ENCODE measurements around the gene CD86.
"Not testable (repeated sequence)": the region's sequence is repeated elsewhere in the genome, so short reads cannot be mapped to it uniquely, and the experiment has no call there.

Gene CD86, protein sequence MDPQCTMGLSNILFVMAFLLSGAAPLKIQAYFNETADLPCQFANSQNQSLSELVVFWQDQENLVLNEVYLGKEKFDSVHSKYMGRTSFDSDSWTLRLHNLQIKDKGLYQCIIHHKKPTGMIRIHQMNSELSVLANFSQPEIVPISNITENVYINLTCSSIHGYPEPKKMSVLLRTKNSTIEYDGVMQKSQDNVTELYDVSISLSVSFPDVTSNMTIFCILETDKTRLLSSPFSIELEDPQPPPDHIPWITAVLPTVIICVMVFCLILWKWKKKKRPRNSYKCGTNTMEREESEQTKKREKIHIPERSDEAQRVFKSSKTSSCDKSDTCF

DNA sequence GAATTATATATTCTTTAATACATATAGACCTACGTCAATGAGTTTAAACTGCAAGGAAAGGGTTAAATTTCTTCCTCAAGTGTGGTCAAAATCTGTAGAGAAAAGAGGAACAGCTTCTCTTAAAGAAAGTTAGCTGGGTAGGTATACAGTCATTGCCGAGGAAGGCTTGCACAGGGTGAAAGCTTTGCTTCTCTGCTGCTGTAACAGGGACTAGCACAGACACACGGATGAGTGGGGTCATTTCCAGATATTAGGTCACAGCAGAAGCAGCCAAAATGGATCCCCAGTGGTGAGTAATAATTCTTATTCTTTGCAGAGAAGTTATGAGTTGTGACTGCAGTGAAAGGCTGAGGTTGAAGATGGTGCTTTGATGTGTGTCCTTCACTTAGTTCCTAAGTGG lies at the start of gene CD86:
Gene CD86 (plus strand): TSS at position 148 of the 400 bp plus-strand sequence. CDS start 128 bp downstream, at position 276.
- DNase-seq: no peak

DNA sequence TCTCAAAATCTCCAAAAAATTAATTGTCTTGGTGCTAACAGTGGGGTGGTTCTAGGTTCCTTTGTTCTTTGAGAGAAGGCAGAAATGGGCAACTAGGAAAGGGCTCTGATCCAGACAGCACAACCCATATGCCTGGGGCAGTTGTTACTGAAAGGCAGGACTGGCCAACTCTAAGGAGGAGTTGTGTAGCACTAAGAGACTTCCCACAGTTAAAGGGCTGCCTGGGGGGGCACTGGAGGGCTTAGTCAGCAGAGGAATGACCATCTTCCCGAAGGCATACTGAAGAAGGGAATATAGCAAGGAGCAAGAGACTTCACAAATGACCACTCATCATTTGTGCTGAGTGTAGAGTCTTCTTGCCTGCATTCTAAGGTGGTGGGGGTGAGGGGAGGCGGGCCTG lies 48.9 kb upstream of the CD86 start:
- DNase-seq: no peak

DNA sequence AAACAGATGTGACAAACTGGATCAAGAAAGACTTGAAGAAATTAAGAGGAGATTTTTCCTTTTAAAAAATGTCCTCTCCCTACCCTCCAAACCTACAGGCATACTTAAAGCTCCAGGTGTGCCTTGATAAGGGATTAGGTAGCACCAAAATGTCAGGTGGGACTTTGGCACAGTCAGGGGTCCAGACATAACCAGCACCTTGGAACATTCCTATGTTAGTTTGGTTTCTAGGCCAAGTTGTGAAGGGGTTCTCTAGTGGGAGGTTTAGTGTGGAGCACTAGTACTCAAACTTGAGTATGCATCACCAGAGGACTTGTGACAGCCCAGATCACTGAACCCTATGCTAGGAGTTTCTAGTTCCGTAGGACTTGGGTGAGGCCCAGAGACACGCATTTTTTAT lies 47.0 kb upstream of the CD86 start:
- DNase-seq: no peak

DNA sequence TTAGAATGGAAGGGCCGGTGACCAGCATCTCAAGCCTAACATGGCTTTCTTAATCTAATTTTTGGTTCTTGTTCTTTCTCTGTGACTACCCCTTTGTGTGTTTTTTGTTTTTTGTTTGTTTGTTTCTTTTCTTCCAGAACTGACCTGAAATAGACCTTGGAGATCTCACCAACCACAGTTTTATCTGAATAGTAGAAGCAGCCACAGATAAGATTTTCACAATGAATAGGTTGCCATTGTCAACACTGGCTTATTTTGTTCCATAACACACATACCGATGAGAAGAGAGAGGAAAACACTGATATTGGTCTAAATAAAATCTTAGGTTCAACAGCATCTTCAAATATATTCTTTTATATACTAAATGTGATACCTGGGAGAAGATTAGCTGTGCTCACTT lies 44.7 kb upstream of the CD86 start:
- DNase-seq: no peak

DNA sequence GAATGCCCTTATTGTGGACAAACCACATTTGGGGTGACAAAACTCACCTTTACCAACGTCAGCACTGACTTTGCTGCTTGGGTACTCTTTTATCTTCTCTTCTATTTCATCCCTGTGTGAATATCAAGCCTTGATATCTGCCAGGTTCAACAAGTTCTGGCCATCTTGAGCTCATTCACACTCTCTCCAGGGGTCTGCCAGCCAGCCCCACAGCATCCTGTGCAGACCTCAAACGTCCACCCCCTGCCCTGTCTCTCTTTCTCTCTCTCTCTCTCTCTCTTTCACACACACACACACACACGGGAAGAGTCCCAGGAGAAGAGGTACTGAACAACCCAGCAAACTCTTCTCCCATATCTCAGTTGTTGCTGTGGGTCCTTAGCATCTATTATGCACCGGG lies 43.8 kb upstream of the CD86 start:
- no peak for DNase-seq

DNA sequence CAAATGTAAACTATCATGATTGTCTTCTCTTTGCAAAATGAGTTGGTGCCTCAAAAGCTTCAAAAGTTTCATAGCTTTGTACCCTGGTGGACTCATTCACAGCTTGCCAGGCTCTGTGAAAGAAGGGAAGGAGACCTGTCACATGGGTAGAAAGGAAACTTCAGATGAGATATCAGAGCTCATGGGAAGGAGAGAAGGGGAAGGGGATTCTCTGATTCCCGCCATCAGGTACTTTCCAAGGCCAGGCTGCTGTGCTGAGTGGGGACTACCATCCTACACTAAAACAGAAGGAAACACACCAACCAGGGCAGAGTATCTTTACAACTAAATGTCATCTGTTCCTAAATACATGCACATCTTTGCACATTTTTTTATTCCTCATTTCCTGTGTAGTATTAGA lies 42.3 kb upstream of the CD86 start:
- no peak for DNase-seq

- no peak for DNase-seq
These were observed 41.7 kb upstream of the CD86 start for GRCh38 chr3:122013448-122013925.

DNA sequence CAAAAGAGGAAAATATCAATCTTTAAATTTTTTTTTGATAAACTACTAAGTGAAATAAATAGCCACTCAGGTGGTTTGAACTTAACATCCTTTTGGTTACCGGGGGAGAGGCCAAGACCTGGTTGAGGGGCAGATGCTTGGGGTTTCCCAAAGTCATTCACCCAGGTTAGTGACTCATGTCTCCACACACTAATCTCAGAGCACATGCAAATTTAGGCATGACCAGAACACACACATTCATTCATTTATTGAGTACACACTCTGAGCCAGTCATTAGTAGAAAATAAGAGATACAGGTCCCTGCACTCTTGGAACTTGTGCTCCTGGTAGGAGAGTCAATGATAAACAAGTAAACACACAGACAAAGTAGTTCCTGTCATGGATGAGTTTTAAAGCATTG lies 40.4 kb upstream of the CD86 start:
- DNase-seq: no peak

GRCh38 chr3:122019493-122019892 lies 35.7 kb upstream of the CD86 start:
- DNase-seq: no peak

- DNase-seq: no peak
These were observed 34.1 kb upstream of the CD86 start for GRCh38 chr3:122021037-122021436.

- no peak for DNase-seq
These were observed 33.3 kb upstream of the CD86 start, which contains the start of gene ILDR1 for GRCh38 chr3:122021811-122022401. Gene ILDR1 (minus strand): TSS chr3:122022247. CDS start chr3:122022077, 170 bp downstream.

GRCh38 chr3:122023335-122023910 lies 31.7 kb upstream of the CD86 start:
- no peak for DNase-seq

- no peak for DNase-seq
These were observed 30.4 kb upstream of the CD86 start for GRCh38 chr3:122024800-122025199.

DNA sequence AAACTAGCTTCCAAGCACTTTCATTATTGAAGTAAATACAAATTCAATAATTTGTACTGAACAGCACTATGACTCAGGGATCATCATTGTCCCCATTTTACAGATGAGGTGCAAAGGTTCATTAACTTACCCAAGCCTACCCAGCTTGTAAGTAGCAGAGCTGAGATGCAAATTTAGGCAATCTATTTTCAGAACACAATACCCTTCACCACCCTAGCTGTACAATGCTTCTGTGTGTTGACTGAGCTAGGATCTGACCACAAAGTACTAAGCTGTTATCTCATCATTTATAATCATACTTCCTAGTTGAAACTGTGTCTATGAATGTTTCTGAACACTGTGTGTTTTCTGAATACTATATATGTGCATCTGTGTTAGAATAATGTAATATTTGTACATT lies 29.9 kb upstream of the CD86 start:
- no peak for DNase-seq

- DNase-seq: no peak
These were observed 24.6 kb upstream of the CD86 start for GRCh38 chr3:122030381-122031122.

DNA sequence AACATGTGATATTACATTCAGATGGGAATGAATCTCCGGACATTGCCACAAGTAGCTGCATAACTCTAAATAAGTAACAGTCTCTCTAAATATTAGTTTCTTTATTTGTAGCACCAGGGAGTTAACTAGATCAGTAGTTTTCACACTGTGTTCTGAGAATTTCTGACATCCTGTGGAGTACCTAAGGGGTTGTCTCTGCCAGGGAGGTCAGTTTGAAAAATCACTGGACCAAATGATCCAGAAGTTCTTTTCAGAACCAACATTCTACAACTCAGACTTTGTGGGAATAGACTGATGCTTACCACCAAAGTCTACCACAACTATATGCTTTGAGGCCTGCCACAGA lies 24.1 kb upstream of the CD86 start:
- DNase-seq: no peak

- DNase-seq: no peak
These were observed 22.6 kb upstream of the CD86 start for GRCh38 chr3:122032531-122032930.

DNA sequence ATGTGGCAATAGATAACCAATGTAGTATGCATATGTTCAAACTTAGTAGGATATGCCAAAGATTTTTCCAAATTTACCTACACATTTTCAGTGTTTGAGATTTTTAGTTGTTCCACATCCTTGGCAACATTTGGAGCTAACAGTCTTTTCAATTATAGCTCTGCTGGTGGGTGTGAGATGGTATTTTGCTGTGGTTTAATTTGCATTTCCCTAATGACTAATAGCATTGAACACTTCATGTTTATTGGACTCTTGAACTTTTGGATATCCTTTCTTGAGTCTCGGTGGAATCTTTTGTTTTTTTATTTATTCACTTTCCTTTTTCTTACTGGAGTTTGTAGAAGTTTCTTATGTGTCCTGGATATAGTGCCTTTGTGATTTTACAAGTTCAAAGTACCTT lies 22.1 kb upstream of the CD86 start:
- no peak for DNase-seq

GRCh38 chr3:122047296-122047695 lies 7.9 kb upstream of the CD86 start:
- not testable (repeated sequence) for DNase-seq

DNA sequence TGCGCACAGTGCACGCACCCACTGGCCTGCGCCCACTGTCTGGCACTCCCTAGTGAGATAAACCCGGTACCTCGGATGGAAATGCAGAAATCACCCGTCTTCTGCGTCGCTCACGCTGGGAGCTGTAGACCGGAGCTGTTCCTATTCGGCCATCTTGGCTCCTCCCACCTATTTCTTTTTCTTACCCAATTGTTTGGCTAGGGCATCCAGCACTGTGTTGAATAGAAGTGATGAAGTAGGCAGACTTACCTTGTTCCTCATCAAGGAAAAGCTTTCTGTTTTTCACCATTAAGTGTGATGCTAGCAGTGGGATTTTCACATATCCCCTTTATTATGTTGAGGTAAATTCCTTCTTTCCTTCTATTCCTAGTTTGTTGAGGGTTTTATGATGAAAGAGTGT lies 7.4 kb upstream of the CD86 start:
- DNase-seq: not testable (repeated sequence)

DNA sequence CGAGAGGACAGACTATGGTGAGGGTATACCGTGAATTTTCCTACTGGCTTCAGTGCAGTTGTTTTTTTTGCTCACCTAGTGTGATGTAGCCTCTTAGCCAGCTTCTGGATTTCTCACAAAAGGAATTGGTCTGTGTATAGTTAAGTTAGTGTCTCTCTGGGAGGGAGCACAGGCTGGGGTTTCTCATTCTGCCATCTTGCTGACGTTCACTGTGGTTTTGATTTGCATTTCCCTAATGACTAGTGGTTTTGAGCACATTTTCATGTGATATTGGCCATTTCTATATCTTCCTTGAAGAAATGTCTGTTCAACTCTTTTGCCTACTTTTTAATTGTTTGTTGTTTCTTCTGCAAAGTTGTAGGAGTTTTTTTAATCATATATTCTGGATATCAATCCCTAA lies 2.2 kb upstream of the CD86 start:
- no peak for DNase-seq

DNA sequence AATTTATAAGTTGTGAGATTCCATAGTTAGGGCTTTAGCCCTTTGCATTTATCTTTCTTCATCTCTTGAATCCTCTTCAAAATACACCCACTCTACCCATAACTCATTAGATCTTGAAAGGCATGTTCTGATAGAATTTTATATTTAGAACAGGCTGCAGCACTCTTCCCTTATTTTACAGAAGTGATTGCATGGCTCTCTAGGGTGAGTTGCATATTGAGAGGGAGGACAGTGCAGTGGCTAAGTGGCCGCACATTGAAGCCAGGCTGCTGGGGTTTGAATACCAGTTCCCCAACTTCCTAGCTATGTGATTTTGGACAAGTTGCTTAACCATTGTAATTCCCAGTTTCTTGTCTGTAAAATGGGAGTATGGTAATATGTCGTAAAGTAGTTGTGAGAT lies 2.5 kb downstream of the CD86 start:
- no peak for DNase-seq

DNA sequence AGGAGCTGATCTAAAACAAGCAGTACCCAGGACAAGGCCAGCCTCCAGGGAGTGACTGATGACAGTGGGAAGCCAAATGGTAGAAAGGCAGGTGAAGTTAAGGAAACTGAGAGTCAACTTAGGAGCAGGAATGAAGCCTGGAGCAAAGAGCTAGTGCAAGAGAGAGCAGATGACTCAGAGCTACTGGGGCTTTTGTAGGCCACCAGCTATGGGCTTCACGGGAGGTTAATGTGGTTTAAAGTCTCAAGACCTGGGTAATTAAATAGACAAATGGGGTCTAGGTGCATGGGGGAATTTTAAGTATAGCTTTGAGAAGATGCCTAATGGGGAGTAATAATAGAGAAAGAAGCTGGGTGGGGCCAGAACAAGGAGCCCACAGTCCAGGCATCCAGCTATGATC lies 3.1 kb downstream of the CD86 start:
- no peak for DNase-seq

Measured in activated naive CD4-positive, alpha-beta T cell treated with Interleukin-2 at 50 U/mL for 16 hours (primary cell).